ENCODE measurements around the gene ZNF287.

Gene ZNF287

GRCh38 chr17:16516594-16517051 is 52.4 kb downstream of the ZNF287 start:
- DNase-seq (ENCODE audit: low spot score), result peak; percentile 78

- DNase-seq (ENCODE audit: low spot score), result no peak
Measured at GRCh38 chr17:16515933-16516332, 53.1 kb downstream of the ZNF287 start.

- DNase-seq (ENCODE audit: low spot score), result no peak
Measured at GRCh38 chr17:16513873-16514272, 55.1 kb downstream of the ZNF287 start.

GRCh38 chr17:16512011-16512410 is 57.0 kb downstream of the ZNF287 start:
- no peak for DNase-seq (ENCODE audit: low spot score)

- no peak for DNase-seq (ENCODE audit: low spot score)
Measured at GRCh38 chr17:16511593-16511992, 57.4 kb downstream of the ZNF287 start.

- no peak for DNase-seq (ENCODE audit: low spot score)
Measured at GRCh38 chr17:16507918-16508533, 61.0 kb downstream of the ZNF287 start.

- DNase-seq (ENCODE audit: low spot score), result no peak
Measured at GRCh38 chr17:16506188-16506587, 62.8 kb downstream of the ZNF287 start.

GRCh38 chr17:16504984-16505383 is 64.0 kb downstream of the ZNF287 start:
- no peak for DNase-seq (ENCODE audit: low spot score)
